ENCODE measurements around the gene CEP164. TPM values are rescaled to one million over a fixed set of nuclear protein-coding genes. Genes with fewer than 3 reads are reported as not detected.

The CEP164 gene
- total RNA-seq, 1 experiment from 2014 or later, result 21.0 TPM

GRCh38 chr11:117369534-117369933 lies 41.9 kb downstream of the CEP164 start:
- DNase-seq (ENCODE audit: low spot score), result no peak
- Mint-ChIP-seq H3K36me3 (peaks cover 15% of the 10 kb centered on the region), H3K4me1 (no peaks in the 10 kb centered on the region), H3K9me3 (no peaks in the 10 kb centered on the region), H3K27me3 (ENCODE audit: low read depth) (no peaks in the 10 kb centered on the region), H3K4me3 (no peak overlapping the region), H3K27ac (no peak overlapping the region)
- ChIA-PET CTCF (interaction anchor here (1.2 kb wide), 1 partner anchor 42 kb away, joined by 3 read pairs; the partner anchor contains the start of gene CEP164), POLR2A (no interaction called here)
- no peak for ATAC-seq
- TF ChIP-seq MLX (CRISPR knock-in tag; IDR thresholded peaks at IDR 0.05), result no peak

GRCh38 chr11:117371453-117371852 lies 43.8 kb downstream of the CEP164 start:
- H3K4me3 Mint-ChIP-seq, result no peak overlapping the region
- ChIA-PET CTCF (no interaction called here), POLR2A (no interaction called here)
- ATAC-seq, result no peak
- DNase-seq (ENCODE audit: low spot score), result no peak
- no peak overlapping the region for H3K27ac Mint-ChIP-seq
- no peak for TF ChIP-seq FOXJ3 (CRISPR knock-in tag; IDR thresholded peaks at IDR 0.05; ENCODE audit: borderline replicate concordance)
- TF ChIP-seq E2F1 (CRISPR knock-in tag; IDR thresholded peaks at IDR 0.05), result no peak
- TF ChIP-seq CBFB (CRISPR knock-in tag; IDR thresholded peaks at IDR 0.05; ENCODE audit: low read depth), result no peak
- TF ChIP-seq PREB (CRISPR knock-in tag; IDR thresholded peaks at IDR 0.05; ENCODE audit: borderline replicate concordance), result no peak
- TF ChIP-seq AR (CRISPR knock-in tag; IDR thresholded peaks at IDR 0.05), result no peak
- H3K27me3 Mint-ChIP-seq (ENCODE audit: low read depth), result no peaks in the 10 kb centered on the region
- no peaks in the 10 kb centered on the region for H3K9me3 Mint-ChIP-seq
- peaks cover 15% of the 10 kb centered on the region for H3K36me3 Mint-ChIP-seq
- H3K4me1 Mint-ChIP-seq, result no peaks in the 10 kb centered on the region

- H3K4me3 Mint-ChIP-seq, result no peak overlapping the region
- peaks cover 15% of the 10 kb centered on the region for H3K36me3 Mint-ChIP-seq
- H3K27ac Mint-ChIP-seq, result no peak overlapping the region
- ChIA-PET POLR2A (no interaction called here), CTCF (interaction anchor here (1.8 kb wide), 1 partner anchor 52 kb away, joined by 5 read pairs; no protein-coding TSS in a partner anchor)
- ATAC-seq (no peak), DNase-seq (ENCODE audit: low spot score) (no peak)
- H3K27me3 Mint-ChIP-seq (ENCODE audit: low read depth), result no peaks in the 10 kb centered on the region
- H3K9me3 Mint-ChIP-seq, result no peaks in the 10 kb centered on the region
- no peaks in the 10 kb centered on the region for H3K4me1 Mint-ChIP-seq
- TF ChIP-seq PRDM15 (CRISPR knock-in tag; IDR thresholded peaks at IDR 0.05) (no peak), ZNF138 (CRISPR knock-in tag; conservative IDR thresholded peaks at IDR 0.05) (no peak), ESRRA (CRISPR knock-in tag; IDR thresholded peaks at IDR 0.05; ENCODE audit: borderline replicate concordance) (no peak), MYBL2 (CRISPR knock-in tag; IDR thresholded peaks at IDR 0.05) (no peak), ATF6 (CRISPR knock-in tag; IDR thresholded peaks at IDR 0.05) (no peak), ZBTB21 (CRISPR knock-in tag; IDR thresholded peaks at IDR 0.05; ENCODE audit: borderline replicate concordance) (no peak), TP53 (CRISPR knock-in tag; IDR thresholded peaks at IDR 0.05) (no peak), KAT7 (CRISPR knock-in tag; IDR thresholded peaks at IDR 0.05; ENCODE audit: borderline replicate concordance) (no peak), NR2C2 (CRISPR knock-in tag; IDR thresholded peaks at IDR 0.05) (no peak), RELA (CRISPR knock-in tag; IDR thresholded peaks at IDR 0.05; ENCODE audit: borderline replicate concordance) (no peak), RORB (CRISPR knock-in tag; IDR thresholded peaks at IDR 0.05) (no peak), OVOL2 (CRISPR knock-in tag; IDR thresholded peaks at IDR 0.05; ENCODE audit: borderline replicate concordance) (no peak), ZMAT4 (CRISPR knock-in tag; IDR thresholded peaks at IDR 0.05) (no peak)
Observed at GRCh38 chr11:117374316-117375055, 46.8 kb downstream of the CEP164 start.
